SU-DHL-6 (cell line): ENCODE data around the gene MED15.

Experiments
- H2AFZ ChIP-seq: fragments of 200-600 bp; sonication (generic); 2 replicates; pipeline ENCODE4 v1.6.1; 2014; ENCODE audit warnings: low read depth, mild to moderate bottlenecking, moderate library complexity, mixed read lengths, antibody characterized with exemption, low read length; ENCODE audit not compliant: severe bottlenecking
- H3F3A ChIP-seq: fragments of 200-600 bp; shearing (Covaris generic); 2 replicates; pipeline ENCODE4 v1.6.0; 2016; ENCODE audit warnings: antibody characterized with exemption, mild to moderate bottlenecking; ENCODE audit not compliant: insufficient read depth
- H3K27ac ChIP-seq: fragments of 200-600 bp; sonication (generic); 2 replicates; pipeline ENCODE4 v1.5.1; 2016; ENCODE audit warnings: low read depth, mild to moderate bottlenecking, low read length, moderate library complexity, mixed read lengths
- H3K27me3 ChIP-seq: fragments of 200-600 bp; sonication (generic), shearing (Covaris generic); 2 replicates; pipeline ENCODE4 v1.6.0; 2014; ENCODE audit warnings: mild to moderate bottlenecking, low read length
- H3K36me3 ChIP-seq: fragments of 200-600 bp; sonication (generic); 2 replicates; pipeline ENCODE4 v1.6.1; 2014; ENCODE audit warnings: mild to moderate bottlenecking, low read length, mixed read lengths
- H3K4me2 ChIP-seq: fragments of 300-600, 200-600 bp; shearing (Covaris generic), sonication (generic); 2 replicates; pipeline ENCODE4 v1.6.0; 2014; ENCODE audit warnings: low read length, low read depth, mild to moderate bottlenecking; ENCODE audit not compliant: poor library complexity, severe bottlenecking
- H3K4me3 ChIP-seq: fragments of 200-600 bp; sonication (generic); 2 replicates; pipeline ENCODE4 v1.5.1; 2014; ENCODE audit warnings: antibody characterized with exemption, low read length, mild to moderate bottlenecking, mixed read lengths; ENCODE audit not compliant: insufficient read depth, poor library complexity, severe bottlenecking
- H3K79me2 ChIP-seq: fragments of 200-600 bp; sonication (generic); 2 replicates; pipeline ENCODE4 v1.6.1; 2014; ENCODE audit warnings: mild to moderate bottlenecking, low read length, moderate library complexity; ENCODE audit not compliant: insufficient read depth
- H3K9ac ChIP-seq: fragments of 200-600 bp; sonication (generic); 2 replicates; pipeline ENCODE4 v1.7.0; 2014; ENCODE audit warnings: mild to moderate bottlenecking, low read length
- H3K9me2 ChIP-seq: fragments of 200-600 bp; sonication (generic); replicated peaks from 2 replicates; pipeline ENCODE4 v1.6.1; 2014; ENCODE audit warnings: low read length; ENCODE audit not compliant: insufficient read depth
- H3K9me3 ChIP-seq: fragments of 200-600 bp; sonication (generic); 2 replicates; pipeline ENCODE4 v1.6.1; 2014; ENCODE audit warnings: low read length, mixed read lengths; ENCODE audit not compliant: insufficient read depth
- H4K20me1 ChIP-seq: fragments of 200-600 bp; sonication (generic); 2 replicates; pipeline ENCODE4 v1.6.1; 2014; ENCODE audit warnings: low read depth, mild to moderate bottlenecking, antibody characterized with exemption, low read length, moderate library complexity, mixed read lengths
- CTCF ChIP-seq: fragments of 200-600 bp; sonication (generic); IDR thresholded peaks from one replicate; pipeline ENCODE4 v1.5.1; 2017; ENCODE audit warnings: antibody characterized with exemption, mild to moderate bottlenecking, low read length, moderate library complexity; ENCODE audit not compliant: insufficient read depth, poor library complexity, severe bottlenecking
- EZH2phosphoT487 ChIP-seq: fragments of 200-600 bp; sonication (generic), shearing (Covaris generic); conservative IDR thresholded peaks from 2 replicates; pipeline ENCODE4 v1.6.1; 2018; ENCODE audit warnings: mild to moderate bottlenecking, antibody characterized with exemption, low read length, moderate library complexity, mixed read lengths

Gene MED15

DNA sequence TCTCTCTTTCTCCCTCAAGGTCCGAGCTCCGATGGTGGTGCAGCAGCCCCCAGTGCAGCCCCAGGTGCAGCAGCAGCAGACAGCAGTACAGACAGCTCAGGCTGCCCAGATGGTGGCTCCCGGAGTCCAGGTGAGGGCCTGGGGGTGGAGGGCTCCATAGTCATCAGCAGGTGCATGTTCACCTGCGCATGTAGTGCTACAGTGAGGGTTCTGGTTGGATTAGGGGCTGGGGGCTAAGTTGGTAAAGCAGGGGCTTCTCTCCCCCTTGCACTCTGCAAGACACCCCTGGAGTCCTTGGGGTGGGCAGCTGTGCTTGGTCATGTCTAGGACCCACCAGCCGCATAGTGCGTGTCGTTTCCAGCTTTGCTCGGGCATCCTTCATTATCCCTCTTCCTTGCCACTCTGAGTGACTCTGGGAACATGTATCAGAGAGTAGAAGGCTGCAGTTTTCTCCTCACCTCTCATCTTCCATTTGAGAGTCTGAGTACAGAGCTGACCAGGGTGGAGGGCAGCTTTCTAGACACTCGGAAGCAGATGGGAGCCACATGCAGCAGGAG is 61.2 kb downstream of the MED15 start:
- no peaks in the 10 kb centered on the region for H4K20me1 ChIP-seq

DNA sequence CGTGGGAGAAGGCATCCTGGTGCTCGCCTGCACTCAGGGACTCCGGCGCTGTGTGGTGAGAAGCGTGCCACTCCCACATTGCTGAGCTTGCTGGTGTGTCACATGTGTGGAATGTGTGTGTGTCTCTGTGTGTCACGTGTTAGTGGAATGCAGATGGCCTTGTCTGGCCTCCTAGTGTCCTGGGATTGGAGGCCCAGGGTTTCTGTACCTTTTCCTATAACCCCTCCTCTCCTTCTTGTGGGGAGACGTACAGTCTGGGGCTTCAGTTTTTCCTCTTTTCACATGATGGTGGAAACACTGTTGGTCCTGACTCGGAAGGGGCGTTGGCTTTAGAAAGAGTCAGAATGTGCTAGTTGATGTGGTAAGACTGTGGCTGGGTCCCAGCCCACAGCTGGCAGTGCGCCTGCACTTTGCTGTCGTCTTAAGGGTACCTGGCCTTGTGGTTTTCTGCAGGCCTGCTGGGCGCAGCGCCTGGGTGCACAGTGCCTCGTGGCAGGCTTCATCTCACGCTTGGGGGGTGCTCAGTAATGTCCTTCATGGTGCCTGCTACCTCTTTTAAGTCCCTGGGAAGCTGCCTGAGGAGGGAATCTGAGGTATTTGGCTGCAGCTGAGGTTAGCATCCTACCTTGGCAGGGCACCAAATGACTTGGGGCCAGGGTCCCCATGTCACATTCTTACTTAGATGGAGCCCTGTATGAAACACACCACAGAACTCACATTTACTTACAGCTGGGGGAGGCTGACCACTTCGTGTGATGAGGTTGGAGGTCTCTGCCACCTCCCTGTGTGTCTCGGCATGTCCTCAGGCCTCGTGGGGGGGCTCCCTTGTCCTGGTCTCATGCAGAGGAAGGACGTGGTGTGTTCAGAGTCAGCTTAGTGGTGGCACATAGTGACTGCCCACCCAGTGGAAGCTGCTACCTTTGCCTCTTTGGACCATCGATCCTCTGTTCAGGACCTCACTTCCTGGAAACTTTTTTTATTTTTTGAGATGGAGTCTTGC is 61.9 kb downstream of the MED15 start:
- Histone ChIP-seq H3F3A (no peaks in the 10 kb centered on the region), H3K27ac (no peak overlapping the region), H3K4me2 (no peak overlapping the region), H3K4me3 (no peak overlapping the region), H3K27me3 (no peaks in the 10 kb centered on the region), H3K79me2 (no peaks in the 10 kb centered on the region), H3K9me3 (no peaks in the 10 kb centered on the region), H4K20me1 (no peaks in the 10 kb centered on the region), H2AFZ (no peak overlapping the region), H3K36me3 (no peaks in the 10 kb centered on the region), H3K9me2 (no peaks in the 10 kb centered on the region), H3K9ac (no peak overlapping the region)
- no peak for TF ChIP-seq EZH2phosphoT487
- no peak for TF ChIP-seq CTCF

More for the DNA sequence above, 61.2 kb downstream of the MED15 start:
- H3K9ac ChIP-seq: no peak overlapping the region
- H3K27me3 ChIP-seq: no peaks in the 10 kb centered on the region
- TF ChIP-seq CTCF: no peak
- no peak for TF ChIP-seq EZH2phosphoT487
- no peaks in the 10 kb centered on the region for H3K9me3 ChIP-seq
- H3K4me3 ChIP-seq: no peak overlapping the region
- no peaks in the 10 kb centered on the region for H3K79me2 ChIP-seq
- no peak overlapping the region for H3K4me2 ChIP-seq
- no peaks in the 10 kb centered on the region for H3F3A ChIP-seq
- no peak overlapping the region for H3K27ac ChIP-seq
- no peak overlapping the region for H2AFZ ChIP-seq
- no peaks in the 10 kb centered on the region for H3K36me3 ChIP-seq
- no peaks in the 10 kb centered on the region for H3K9me2 ChIP-seq

DNA sequence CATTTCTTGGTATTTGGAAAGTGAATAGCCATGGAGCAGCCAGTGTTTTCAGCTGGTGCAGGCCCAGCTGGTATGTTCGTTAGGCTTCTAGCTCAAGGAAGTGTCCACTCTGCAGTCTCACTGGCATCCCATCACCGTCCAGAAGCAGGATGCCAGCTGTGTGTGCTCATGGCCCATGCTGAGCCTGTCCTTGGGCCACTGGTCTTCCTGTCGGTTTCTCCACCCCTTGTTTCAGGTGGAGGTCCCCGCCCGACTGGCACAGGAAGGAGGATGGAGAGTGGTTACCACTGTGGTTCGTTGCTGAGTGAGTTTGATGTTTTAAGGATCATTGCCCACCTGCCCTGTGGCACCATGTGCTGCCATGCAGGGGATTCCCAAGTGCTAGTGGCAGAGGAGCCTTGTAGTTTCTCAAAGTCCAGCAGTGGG is 63.7 kb downstream of the MED15 start:
- Histone ChIP-seq H3K9me2 (no peaks in the 10 kb centered on the region), H3K36me3 (no peaks in the 10 kb centered on the region), H3K27me3 (no peaks in the 10 kb centered on the region), H3K4me3 (no peak overlapping the region), H3K9ac (no peak overlapping the region), H3K9me3 (no peaks in the 10 kb centered on the region), H4K20me1 (no peaks in the 10 kb centered on the region), H3K4me2 (no peak overlapping the region), H3K27ac (no peak overlapping the region), H2AFZ (no peak overlapping the region), H3F3A (no peaks in the 10 kb centered on the region), H3K79me2 (no peaks in the 10 kb centered on the region)
- no peak for TF ChIP-seq EZH2phosphoT487
- TF ChIP-seq CTCF: no peak
